ENCODE data around the gene PPP6R2.

PPP6R2 gene

GRCh38 chr22:50467773-50468440 is 124.8 kb downstream of the PPP6R2 start:
- no peak for DNase-seq (ENCODE audit: low read depth)

- no peak for DNase-seq (ENCODE audit: low read depth)
These were observed 125.5 kb downstream of the PPP6R2 start for GRCh38 chr22:50468626-50469025.

- DNase-seq (ENCODE audit: low read depth) = peak; percentile 99
These were observed 126.5 kb downstream of the PPP6R2 start for GRCh38 chr22:50469377-50470305.

- DNase-seq (ENCODE audit: low read depth) = no peak
These were observed 127.4 kb downstream of the PPP6R2 start for GRCh38 chr22:50470491-50470890.

GRCh38 chr22:50471197-50471847 is 128.2 kb downstream of the PPP6R2 start:
- no peak for DNase-seq (ENCODE audit: low read depth)

GRCh38 chr22:50471962-50472361 is 128.8 kb downstream of the PPP6R2 start:
- no peak for DNase-seq (ENCODE audit: low read depth)

GRCh38 chr22:50473088-50473487 is 130.0 kb downstream of the PPP6R2 start:
- DNase-seq (ENCODE audit: low read depth) = peak; percentile 18

GRCh38 chr22:50473855-50474671 is 130.9 kb downstream of the PPP6R2 start:
- DNase-seq (ENCODE audit: low read depth) = no peak

GRCh38 chr22:50474710-50475651 is 131.9 kb downstream of the PPP6R2 start, which contains the start of gene SBF1:
SBF1 (minus strand) TSS chr22:50475035; CDS start chr22:50474840, 195 bp downstream.
- DNase-seq (ENCODE audit: low read depth) = peak; percentile 75

GRCh38 chr22:50475652-50476002 is 132.5 kb downstream of the PPP6R2 start:
- no peak for DNase-seq (ENCODE audit: low read depth)

GRCh38 chr22:50476868-50477267 is 133.7 kb downstream of the PPP6R2 start:
- no peak for DNase-seq (ENCODE audit: low read depth)

- no peak for DNase-seq (ENCODE audit: low read depth)
These were observed 134.8 kb downstream of the PPP6R2 start for GRCh38 chr22:50477923-50478322.

GRCh38 chr22:50479721-50480120 is 136.6 kb downstream of the PPP6R2 start:
- DNase-seq (ENCODE audit: low read depth) = no peak

GRCh38 chr22:50481045-50481439 is 137.9 kb downstream of the PPP6R2 start:
- no peak for DNase-seq (ENCODE audit: low read depth)

GRCh38 chr22:50481440-50482106 is 138.4 kb downstream of the PPP6R2 start, which contains the start of gene ADM2:
ADM2 (plus strand) TSS chr22:50481543; CDS start chr22:50481848, 305 bp downstream.
- peak; percentile 49 for DNase-seq (ENCODE audit: low read depth)

- no peak for DNase-seq (ENCODE audit: low read depth)
These were observed 139.3 kb downstream of the PPP6R2 start for GRCh38 chr22:50482107-50483074.

- no peak for DNase-seq (ENCODE audit: low read depth)
These were observed 140.0 kb downstream of the PPP6R2 start for GRCh38 chr22:50483106-50483505.

GRCh38 chr22:50483556-50483955 is 140.4 kb downstream of the PPP6R2 start:
- DNase-seq (ENCODE audit: low read depth) = no peak
